Nephron (organoid): Measurements from ENCODE around the gene AANAT.

Source experiments
- H3K27ac Mint-ChIP-seq, 3 experiments: 2 replicates each; pipeline ENCODE4 v1.8.0; 2020; ENCODE audit warnings: mixed read lengths in 3 of 3, mild to moderate bottlenecking in 2 of 3, moderate library complexity in 1 of 3
- H3K27me3 Mint-ChIP-seq: 2 replicates; pipeline ENCODE4 v1.8.0; 2021; ENCODE audit warnings: low read depth, mild to moderate bottlenecking, moderate library complexity, mixed read lengths
- H3K36me3 Mint-ChIP-seq: 2 replicates; pipeline ENCODE4 v1.8.0; 2020; ENCODE audit warnings: low read depth, mixed read lengths
- H3K4me1 Mint-ChIP-seq: 2 replicates; pipeline ENCODE4 v1.8.0; 2020; ENCODE audit warnings: mixed read lengths
- H3K4me3 Mint-ChIP-seq, 3 experiments: 2 replicates each; pipeline ENCODE4 v1.8.0; 2020; ENCODE audit warnings: mild to moderate bottlenecking in 3 of 3, mixed read lengths in 3 of 3, moderate library complexity in 2 of 3
- H3K9me3 Mint-ChIP-seq: 2 replicates; pipeline ENCODE4 v1.8.0; 2020; ENCODE audit warnings: mixed read lengths
- CTCF ChIP-seq, 3 experiments: fragments of 200-600 bp; sonication (generic); IDR thresholded peaks; one replicate each; pipeline ENCODE4 v1.5.0; 2021; ENCODE audit warnings: antibody characterized with exemption in 3 of 3; ENCODE audit not compliant: unreplicated experiment in 3 of 3

The AANAT gene

DNA sequence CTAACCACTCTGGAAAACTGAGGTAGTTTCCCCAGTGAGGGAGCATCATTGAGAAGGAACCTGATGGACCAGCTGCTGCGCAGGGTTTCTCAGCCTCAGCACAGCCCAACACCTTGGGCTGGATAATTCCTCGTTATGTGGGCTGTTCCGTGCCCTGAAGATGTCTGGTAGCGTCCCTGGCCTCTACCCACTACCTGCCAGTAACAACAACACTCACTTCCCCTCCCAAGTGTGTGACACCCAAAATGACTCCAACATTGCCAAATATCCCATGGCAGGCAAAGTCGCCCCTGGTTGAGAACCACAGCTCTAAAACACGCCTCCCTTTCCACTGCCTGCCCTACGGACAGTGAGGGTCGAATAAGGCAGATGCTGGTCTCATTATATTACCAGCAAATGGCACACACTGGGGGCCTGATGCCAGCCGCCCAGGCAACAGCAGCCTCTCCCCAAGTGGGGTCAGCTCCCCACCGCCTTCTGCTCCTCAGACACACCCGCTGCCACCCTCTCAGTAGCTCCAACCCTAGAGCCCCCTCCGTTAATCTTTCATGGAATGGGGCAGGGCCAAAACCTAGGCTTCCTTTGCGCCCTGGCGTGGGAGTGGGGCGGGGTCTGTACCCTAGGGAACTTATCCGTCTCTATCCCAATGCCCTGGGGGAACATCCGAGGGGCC is 32.8 kb downstream of the AANAT start:
- H3K27me3 Mint-ChIP-seq, result peaks cover 40% of the 10 kb centered on the region
- H3K36me3 Mint-ChIP-seq, result no peaks in the 10 kb centered on the region
- peaks cover 25% of the 10 kb centered on the region for H3K4me1 Mint-ChIP-seq
- peak overlapping the region in 1 of 3 experiments; percentile 22 for H3K27ac Mint-ChIP-seq
- peak overlapping the region; percentile 67 to 73 (median 72) for H3K4me3 Mint-ChIP-seq
- no peak for TF ChIP-seq CTCF (IDR thresholded peaks at IDR 0.05; ENCODE audit: unreplicated experiment in 3 of 3)
- H3K9me3 Mint-ChIP-seq, result no peaks in the 10 kb centered on the region

GRCh38 chr17:76500747-76501017 is 33.3 kb downstream of the AANAT start:
- Mint-ChIP-seq H3K27ac (no peak overlapping the region), H3K27me3 (peaks cover 40% of the 10 kb centered on the region), H3K4me1 (peaks cover 25% of the 10 kb centered on the region), H3K4me3 (peak overlapping the region; percentile 67 to 73 (median 72)), H3K36me3 (no peaks in the 10 kb centered on the region), H3K9me3 (no peaks in the 10 kb centered on the region)
- no peak for TF ChIP-seq CTCF (IDR thresholded peaks at IDR 0.05; ENCODE audit: unreplicated experiment in 3 of 3)

DNA sequence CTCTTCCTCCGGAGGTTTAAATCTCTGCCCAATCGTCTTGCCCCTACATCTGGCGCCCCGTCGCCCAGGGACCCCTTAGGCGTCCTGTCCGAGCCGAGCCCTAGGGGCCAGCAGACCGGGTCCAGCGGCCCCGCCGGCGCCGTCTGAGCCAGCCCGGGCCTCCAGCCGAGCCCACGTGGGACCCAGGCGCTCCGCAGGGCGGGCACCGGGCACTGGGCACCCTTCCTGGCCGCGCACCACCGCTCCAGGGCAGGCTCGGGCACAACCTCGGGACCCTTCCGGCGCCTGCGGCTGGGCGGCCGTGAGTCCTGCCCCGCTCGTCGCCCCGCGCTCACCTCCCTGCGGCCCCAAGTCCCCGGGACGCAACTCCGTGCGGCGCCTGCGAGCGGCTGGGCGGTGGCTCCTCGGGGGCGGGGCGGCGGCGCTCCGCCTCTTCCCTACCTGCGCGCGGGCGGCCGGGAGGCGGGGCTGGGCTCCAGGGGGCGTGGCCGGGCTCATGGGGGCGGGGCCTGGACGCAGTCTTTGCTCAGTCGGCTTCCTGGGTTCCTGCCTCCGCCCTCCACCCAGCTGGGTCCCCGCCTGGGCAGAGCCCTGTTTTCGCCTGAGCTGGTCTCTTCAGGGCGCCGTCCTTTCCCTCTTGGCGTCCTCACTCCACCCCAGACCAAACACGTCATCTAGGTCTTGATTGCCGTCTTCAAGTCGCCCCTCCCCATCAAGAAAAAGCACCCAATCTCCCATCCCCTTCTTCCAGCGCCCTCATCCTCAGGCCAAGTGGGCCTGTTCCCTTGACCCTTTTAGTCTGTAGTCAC is 33.8 kb downstream of the AANAT start, which contains the start of gene RHBDF2:
RHBDF2 (minus strand) TSS at position 406 of the 809 bp plus-strand sequence. CDS start 19,899 bp downstream, outside the sequence.
- Mint-ChIP-seq H3K27ac (peak within 1 kb of the TSS in 1 of 3 experiments; percentile 43), H3K9me3 (no peaks in the 10 kb centered on the region), H3K36me3 (no peaks in the 10 kb centered on the region), H3K4me3 (peak within 1 kb of the TSS; percentile 81 to 89 (median 84)), H3K4me1 (peaks cover 25% of the 10 kb centered on the region), H3K27me3 (peaks cover 40% of the 10 kb centered on the region)
- no peak for TF ChIP-seq CTCF (IDR thresholded peaks at IDR 0.05; ENCODE audit: unreplicated experiment in 3 of 3)

- Mint-ChIP-seq H3K4me1 (peaks cover 25% of the 10 kb centered on the region), H3K36me3 (no peaks in the 10 kb centered on the region), H3K27me3 (peaks cover 40% of the 10 kb centered on the region), H3K4me3 (peak overlapping the region; percentile 81 to 89 (median 84)), H3K27ac (peak overlapping the region in 1 of 3 experiments; percentile 43), H3K9me3 (no peaks in the 10 kb centered on the region)
- TF ChIP-seq CTCF (IDR thresholded peaks at IDR 0.05; ENCODE audit: unreplicated experiment in 3 of 3), result no peak
These were observed 34.5 kb downstream of the AANAT start for GRCh38 chr17:76501827-76502307.

- Mint-ChIP-seq H3K36me3 (no peaks in the 10 kb centered on the region), H3K9me3 (no peaks in the 10 kb centered on the region), H3K27me3 (peaks cover 40% of the 10 kb centered on the region), H3K4me3 (peak overlapping the region in 1 of 3 experiments; percentile 43), H3K4me1 (peaks cover 25% of the 10 kb centered on the region), H3K27ac (no peak overlapping the region)
- TF ChIP-seq CTCF (IDR thresholded peaks at IDR 0.05; ENCODE audit: unreplicated experiment in 3 of 3), result no peak
These were observed 35.2 kb downstream of the AANAT start for GRCh38 chr17:76502341-76503211.
